Erythroblast (primary cell): ENCODE measurements around the gene PAM16.
A peak's percentile ranks its signal among the peaks of the same experiment; 100 is the strongest.

Source experiments
- DNase-seq, 2 experiments: peaks; one replicate each; lab custom pipeline; 2025; lab: John Stamatoyannopoulos, UW
- GATA1 ChIP-seq: IDR thresholded peaks from 2 replicates; pipeline ENCODE4 v1.6.1; 2011; ENCODE audit warnings: low read depth, mild to moderate bottlenecking, control low read depth, low read length, moderate library complexity
- POLR2A ChIP-seq: IDR thresholded peaks from 2 replicates; pipeline ENCODE4 v1.6.1; 2011; ENCODE audit warnings: mild to moderate bottlenecking, low read length

PAM16 gene

GRCh38 chr16:4370570-4371356, 19.6 kb upstream of the PAM16 start:
- TF ChIP-seq GATA1 (no peak), POLR2A (no peak)

GRCh38 chr16:4370151-4370550, 19.0 kb upstream of the PAM16 start:
- no peak for DNase-seq
- no peak for TF ChIP-seq POLR2A
- no peak for TF ChIP-seq GATA1

More at GRCh38 chr16:4370570-4371356, 19.6 kb upstream of the PAM16 start:
- peak in 1 of 2 experiments; percentile 25 for DNase-seq

- no peak for DNase-seq
- TF ChIP-seq GATA1 (no peak), POLR2A (no peak)
Observed at GRCh38 chr16:4369007-4369733, 18.0 kb upstream of the PAM16 start.

GRCh38 chr16:4367393-4367856, 16.3 kb upstream of the PAM16 start:
- no peak for DNase-seq
- TF ChIP-seq POLR2A = no peak

- DNase-seq = no peak
- TF ChIP-seq POLR2A (no peak), GATA1 (no peak)
Observed at GRCh38 chr16:4366016-4366415, 14.9 kb upstream of the PAM16 start.

GRCh38 chr16:4365615-4366014, 14.5 kb upstream of the PAM16 start:
- no peak for TF ChIP-seq POLR2A
- no peak for TF ChIP-seq GATA1

GRCh38 chr16:4365014-4365406, 13.9 kb upstream of the PAM16 start:
- DNase-seq = no peak
- TF ChIP-seq POLR2A (no peak), GATA1 (no peak)

More at GRCh38 chr16:4365615-4366014, 14.5 kb upstream of the PAM16 start:
- no peak for DNase-seq

GRCh38 chr16:4364196-4365013, 13.3 kb upstream of the PAM16 start:
- no peak for DNase-seq
- TF ChIP-seq GATA1 (no peak), POLR2A (no peak)

GRCh38 chr16:4362476-4363135, 11.5 kb upstream of the PAM16 start:
- no peak for DNase-seq
- TF ChIP-seq POLR2A (no peak), GATA1 (no peak)

- no peak for DNase-seq
- TF ChIP-seq GATA1 = no peak
- no peak for TF ChIP-seq POLR2A
Observed at GRCh38 chr16:4361944-4362311, 10.8 kb upstream of the PAM16 start.

GRCh38 chr16:4361033-4361943, 10.2 kb upstream of the PAM16 start:
- DNase-seq = no peak
- TF ChIP-seq GATA1 (no peak), POLR2A (no peak)

GRCh38 chr16:4360538-4361021, 9.5 kb upstream of the PAM16 start:
- no peak for TF ChIP-seq GATA1
- no peak for TF ChIP-seq POLR2A
- peak; percentile 24 to 25 for DNase-seq

GRCh38 chr16:4359914-4360313, 8.8 kb upstream of the PAM16 start:
- TF ChIP-seq GATA1 (no peak), POLR2A (no peak)
- DNase-seq = no peak
